ENCODE results near the gene RASEF. TPM values are rescaled to one million over a fixed set of nuclear protein-coding genes. Genes with fewer than 3 reads are reported as not detected.

The RASEF gene
- total RNA-seq, 2 donors from 2014 or later, result 6.6 TPM; not detected in 1

- H3K4me3 ChIP-seq, result no peak overlapping the region
- TF ChIP-seq CTCF (IDR thresholded peaks at IDR 0.05), result no peak
- DNase-seq (ENCODE audit: low spot score), result no peak
- H3K9me3 ChIP-seq, result no peaks in the 10 kb centered on the region
- no peak for ATAC-seq (ENCODE audit: insufficient number of reproducible peaks, low FRiP score, low read depth)
- H3K27me3 ChIP-seq (replicated peaks; ENCODE audit: insufficient read depth), result no peaks in the 10 kb centered on the region
- no peak overlapping the region for H3K27ac ChIP-seq
- H3K36me3 ChIP-seq, result no peaks in the 10 kb centered on the region
- H3K4me1 ChIP-seq (ENCODE audit: control insufficient read depth in 1 of 2, low read depth in 2 of 2), result peaks cover 0 to 16% of the 10 kb centered on the region in 2 donors
Measured at GRCh38 chr9:83059417-83059816, 3.5 kb downstream of the RASEF start.

GRCh38 chr9:83056911-83057310 lies 6.0 kb downstream of the RASEF start:
- Histone ChIP-seq H3K4me1 (ENCODE audit: control insufficient read depth in 1 of 2, low read depth in 2 of 2) (peaks cover 0 to 1% of the 10 kb centered on the region in 2 donors), H3K4me3 (no peak overlapping the region), H3K9me3 (no peaks in the 10 kb centered on the region), H3K27me3 (replicated peaks; ENCODE audit: insufficient read depth) (no peaks in the 10 kb centered on the region), H3K36me3 (no peaks in the 10 kb centered on the region), H3K27ac (no peak overlapping the region)
- ATAC-seq (ENCODE audit: insufficient number of reproducible peaks, low FRiP score, low read depth) (no peak), DNase-seq (ENCODE audit: low spot score) (no peak)
- no peak for TF ChIP-seq CTCF (IDR thresholded peaks at IDR 0.05)

GRCh38 chr9:83056174-83056573 lies 6.8 kb downstream of the RASEF start:
- H3K9me3 ChIP-seq, result no peaks in the 10 kb centered on the region
- no peaks in the 10 kb centered on the region for H3K27me3 ChIP-seq (replicated peaks; ENCODE audit: insufficient read depth)
- TF ChIP-seq CTCF (IDR thresholded peaks at IDR 0.05), result no peak
- DNase-seq (ENCODE audit: low spot score), result no peak
- no peak overlapping the region for H3K4me3 ChIP-seq
- H3K36me3 ChIP-seq, result no peaks in the 10 kb centered on the region
- no peak overlapping the region for H3K27ac ChIP-seq
- no peak for ATAC-seq (ENCODE audit: insufficient number of reproducible peaks, low FRiP score, low read depth)
- H3K4me1 ChIP-seq (ENCODE audit: control insufficient read depth in 1 of 2, low read depth in 2 of 2), result no peaks in the 10 kb centered on the region

GRCh38 chr9:83047839-83048775 lies 14.8 kb downstream of the RASEF start:
- H3K4me3 ChIP-seq, result no peak overlapping the region
- H3K36me3 ChIP-seq, result no peaks in the 10 kb centered on the region
- no peak overlapping the region for H3K27ac ChIP-seq
- no peak for DNase-seq (ENCODE audit: low spot score)
- no peak for TF ChIP-seq CTCF (IDR thresholded peaks at IDR 0.05)
- no peak for ATAC-seq (ENCODE audit: insufficient number of reproducible peaks, low FRiP score, low read depth)
- H3K9me3 ChIP-seq, result no peaks in the 10 kb centered on the region
- H3K27me3 ChIP-seq (replicated peaks; ENCODE audit: insufficient read depth), result no peaks in the 10 kb centered on the region
- no peaks in the 10 kb centered on the region for H3K4me1 ChIP-seq (ENCODE audit: control insufficient read depth in 1 of 2, low read depth in 2 of 2)

- no peak overlapping the region for H3K4me3 ChIP-seq
- DNase-seq (ENCODE audit: low spot score), result no peak
- no peak for TF ChIP-seq CTCF (IDR thresholded peaks at IDR 0.05)
- no peak for ATAC-seq (ENCODE audit: insufficient number of reproducible peaks, low FRiP score, low read depth)
- H3K36me3 ChIP-seq, result no peaks in the 10 kb centered on the region
- H3K27ac ChIP-seq, result no peak overlapping the region
- H3K9me3 ChIP-seq, result no peaks in the 10 kb centered on the region
- no peaks in the 10 kb centered on the region for H3K27me3 ChIP-seq (replicated peaks; ENCODE audit: insufficient read depth)
- H3K4me1 ChIP-seq (ENCODE audit: control insufficient read depth in 1 of 2, low read depth in 2 of 2), result no peaks in the 10 kb centered on the region
Measured at GRCh38 chr9:83043597-83043996, 19.3 kb downstream of the RASEF start.
